KBM-7 (cell line): ENCODE measurements around the gene COX14.
A peak's percentile ranks its signal among the peaks of the same experiment; 100 is the strongest.

Experiments
- DNase-seq: peaks from one replicate; pipeline ENCODE4 v3.0.0-alpha.2; 2015
- in situ Hi-C: fragments of 300-500 bp; cut with MboI; formaldehyde crosslinking; loops from 2 replicates; pipeline ENCODE4 v1.14.3; 2020; ENCODE audit warnings: low sequenced_read_pairs, low pct_unique_long_range_greater_than_20kb, mixed read lengths

COX14 gene

GRCh38 chr12:50104417-50105366 lies 7.3 kb upstream of the COX14 start:
- no peak for DNase-seq
- in situ Hi-C loops: no loop called here

DNA sequence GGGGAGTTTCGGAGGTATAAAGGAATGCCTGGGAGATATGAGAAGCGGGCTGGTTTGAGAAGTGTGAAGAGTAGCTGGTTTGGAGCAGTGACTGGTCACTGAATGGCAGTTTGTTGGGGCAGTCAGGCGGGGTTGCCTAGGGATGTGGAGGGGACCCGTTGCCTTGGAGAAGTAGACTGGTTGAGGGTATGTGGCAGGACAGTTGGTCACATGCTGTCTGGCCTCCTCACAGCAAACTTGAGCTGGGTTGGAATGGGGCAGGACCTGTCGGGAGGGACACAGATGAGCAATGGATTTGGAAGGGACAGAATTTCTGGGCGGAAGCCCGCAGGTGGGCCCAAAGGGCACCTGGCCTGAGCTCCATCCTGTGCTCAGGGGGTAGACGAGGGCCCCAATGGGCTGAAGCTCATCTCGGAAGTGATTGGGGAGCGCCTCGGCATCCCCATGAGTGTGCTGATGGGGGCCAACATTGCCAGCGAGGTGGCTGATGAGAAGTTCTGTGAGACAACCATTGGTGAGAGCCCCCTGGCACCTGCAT lies 6.1 kb upstream of the COX14 start:
- in situ Hi-C loops: no loop called here
- DNase-seq: no peak

- in situ Hi-C loops: no loop called here
- DNase-seq: no peak
These were observed 5.1 kb upstream of the COX14 start for GRCh38 chr12:50106907-50107306.

- in situ Hi-C loops: no loop called here
- DNase-seq: no peak
These were observed 4.4 kb upstream of the COX14 start for GRCh38 chr12:50107416-50108268.

GRCh38 chr12:50109319-50109718 lies 2.7 kb upstream of the COX14 start:
- in situ Hi-C loops: no loop called here

DNA sequence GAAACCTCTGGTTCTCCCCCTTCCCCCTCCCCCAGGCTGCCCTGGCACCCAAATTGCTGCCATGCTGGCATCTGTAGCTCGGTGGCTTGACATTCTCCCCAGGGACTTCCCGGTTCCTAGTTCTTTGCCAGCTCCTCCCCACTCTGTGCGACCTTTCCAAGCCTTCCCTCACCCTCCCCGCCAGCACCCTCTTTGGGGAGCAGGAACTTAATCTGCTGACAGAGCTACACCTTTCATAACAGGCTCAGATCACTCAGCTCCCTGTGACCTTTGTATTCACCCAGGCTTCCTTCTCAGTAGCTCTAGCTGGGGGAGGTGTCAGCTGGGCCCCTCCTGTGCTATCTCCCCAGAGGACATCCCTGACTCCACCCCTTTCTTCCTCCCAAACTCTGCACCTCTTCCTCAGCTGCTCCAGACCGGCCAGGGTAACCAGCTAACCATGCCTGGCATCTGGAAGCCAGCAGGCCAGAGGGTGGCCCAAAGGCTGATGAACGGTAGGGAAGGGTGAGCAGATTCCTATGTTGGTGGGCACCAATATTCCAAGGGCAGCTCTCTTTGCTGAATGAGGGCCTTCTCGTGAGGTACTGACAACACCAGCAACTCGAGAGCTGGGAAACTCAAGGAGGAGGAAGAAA lies 1.8 kb upstream of the COX14 start:
- DNase-seq: no peak
- in situ Hi-C loops: no loop called here

More at GRCh38 chr12:50109319-50109718, 2.7 kb upstream of the COX14 start:
- no peak for DNase-seq

DNA sequence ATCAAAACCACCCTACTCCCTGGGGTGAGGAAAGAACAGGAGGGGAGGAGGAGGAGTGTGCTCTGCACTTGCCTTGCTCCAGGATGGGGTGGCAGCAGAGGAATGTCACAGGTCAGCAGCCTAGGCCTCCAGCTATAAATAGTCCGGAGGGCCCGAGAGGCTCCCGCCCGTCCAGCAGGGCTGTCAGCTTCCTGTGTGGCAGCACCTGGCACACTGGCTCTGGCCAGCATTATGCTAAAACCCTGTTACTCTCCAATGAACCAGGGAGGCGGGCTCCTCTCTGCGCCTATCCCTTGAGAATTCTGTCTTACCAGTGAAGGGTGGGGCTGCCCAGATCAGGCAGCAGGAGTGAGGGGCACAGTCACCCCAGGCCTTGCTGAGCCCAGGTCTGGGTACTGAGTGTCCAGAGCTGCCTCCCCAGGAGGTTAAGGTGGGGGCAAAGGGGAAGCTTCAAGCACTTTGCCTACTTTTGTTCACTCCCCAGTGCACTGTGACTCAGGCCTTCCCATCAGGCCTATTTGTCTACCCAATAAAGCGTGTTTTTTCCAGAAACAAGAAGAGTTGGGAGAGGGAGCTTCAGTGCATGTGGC lies 1.2 kb upstream of the COX14 start:
- DNase-seq: no peak
- in situ Hi-C loops: no loop called here

GRCh38 chr12:50111395-50111692 lies 692 bp upstream of the COX14 start:
- DNase-seq: no peak
- in situ Hi-C loops: no loop called here

DNA sequence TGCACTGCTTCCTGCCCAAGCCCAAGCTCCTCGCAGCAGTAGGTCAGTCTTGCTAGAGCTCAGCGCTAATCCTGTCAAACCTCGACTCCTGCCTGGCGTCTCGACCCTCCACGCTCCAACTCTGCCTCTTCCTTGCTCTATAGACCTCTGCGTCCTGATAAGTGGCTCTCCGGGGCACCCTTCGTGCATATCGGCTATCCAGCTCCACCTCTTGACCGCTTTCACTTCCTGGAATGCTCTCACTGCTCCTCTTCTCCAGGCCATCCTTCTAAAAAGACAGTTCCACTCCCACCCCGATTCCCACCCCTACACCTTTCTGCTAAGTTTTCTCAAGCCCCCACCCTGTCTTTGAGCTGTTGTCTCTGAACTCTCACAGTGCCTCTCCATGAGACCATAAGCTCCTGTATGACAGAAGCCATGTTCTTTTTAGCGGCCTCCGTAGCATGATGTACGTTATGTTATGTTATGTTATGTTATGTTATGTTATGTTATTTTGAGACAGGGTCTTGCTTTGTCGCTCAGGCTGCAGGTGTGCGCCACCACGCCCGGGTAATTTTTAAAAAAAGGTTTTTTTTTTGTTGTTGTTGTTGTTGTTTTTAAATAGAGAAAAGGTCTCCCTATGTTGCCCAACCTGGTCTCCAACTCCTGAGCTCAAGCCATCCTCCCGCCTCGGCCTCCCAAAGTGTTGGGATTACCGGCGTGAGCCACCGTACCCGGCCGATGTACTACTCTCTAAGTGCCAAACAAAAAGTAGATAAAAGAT lies 601 bp downstream of the COX14 start:
- in situ Hi-C loops: no loop called here
- DNase-seq: no peak

DNA sequence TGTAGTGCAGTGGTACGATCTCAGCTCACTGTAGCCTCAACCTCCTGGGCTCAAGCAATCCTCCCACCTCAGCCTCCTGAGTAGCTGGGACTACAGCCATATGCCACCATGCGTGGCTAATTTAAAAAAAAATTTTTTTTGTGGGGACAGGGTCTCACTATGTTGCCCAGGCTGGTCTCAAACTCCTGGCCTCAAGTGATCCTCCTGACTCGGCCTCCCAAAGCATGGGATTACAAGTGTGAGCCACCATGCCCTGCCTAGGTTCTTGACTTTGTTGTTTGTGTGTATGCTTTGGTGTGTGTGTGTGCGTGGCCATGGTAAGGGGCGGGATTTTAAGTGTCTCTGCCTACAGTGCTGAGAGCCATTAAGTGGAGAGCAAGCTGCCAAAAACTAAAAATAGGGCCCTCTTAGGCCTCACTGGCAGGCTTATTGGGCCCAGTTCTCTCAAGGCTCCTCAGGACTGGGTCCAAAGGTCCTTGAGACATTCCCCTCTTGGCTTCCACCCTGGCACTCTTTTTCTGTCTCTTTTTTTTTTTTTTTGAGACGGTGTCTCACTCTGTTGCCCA lies 5.1 kb downstream of the COX14 start:
- DNase-seq: no peak
- in situ Hi-C loops: no loop called here

GRCh38 chr12:50119387-50119786 lies 7.4 kb downstream of the COX14 start:
- in situ Hi-C loops: no loop called here
- DNase-seq: no peak

- in situ Hi-C loops: no loop called here
- DNase-seq: no peak
These were observed 8.5 kb downstream of the COX14 start for GRCh38 chr12:50120521-50120920.

DNA sequence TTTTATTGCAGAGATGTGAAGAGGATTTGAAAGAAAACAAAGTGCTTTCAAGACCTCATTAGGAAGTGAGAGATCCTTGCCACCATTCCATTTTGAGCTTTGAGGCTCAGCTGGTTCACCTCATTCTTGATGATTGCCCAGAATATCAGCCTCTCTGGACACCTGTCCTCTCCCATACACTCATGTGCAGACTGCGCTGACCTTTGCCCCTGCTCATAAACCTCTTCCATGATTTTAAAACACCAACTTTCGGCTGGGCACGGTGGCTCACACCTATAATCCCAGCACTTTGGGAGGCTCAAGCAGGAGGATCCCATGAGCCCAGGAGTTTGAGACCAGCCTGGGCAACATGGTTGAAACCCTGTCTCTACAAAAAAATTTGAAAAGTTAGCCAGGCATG lies 8.9 kb downstream of the COX14 start:
- in situ Hi-C loops: no loop called here

GRCh38 chr12:50121641-50122040 lies 9.6 kb downstream of the COX14 start:
- DNase-seq: no peak
- in situ Hi-C loops: no loop called here

More for the DNA sequence above, 8.9 kb downstream of the COX14 start:
- DNase-seq: no peak

DNA sequence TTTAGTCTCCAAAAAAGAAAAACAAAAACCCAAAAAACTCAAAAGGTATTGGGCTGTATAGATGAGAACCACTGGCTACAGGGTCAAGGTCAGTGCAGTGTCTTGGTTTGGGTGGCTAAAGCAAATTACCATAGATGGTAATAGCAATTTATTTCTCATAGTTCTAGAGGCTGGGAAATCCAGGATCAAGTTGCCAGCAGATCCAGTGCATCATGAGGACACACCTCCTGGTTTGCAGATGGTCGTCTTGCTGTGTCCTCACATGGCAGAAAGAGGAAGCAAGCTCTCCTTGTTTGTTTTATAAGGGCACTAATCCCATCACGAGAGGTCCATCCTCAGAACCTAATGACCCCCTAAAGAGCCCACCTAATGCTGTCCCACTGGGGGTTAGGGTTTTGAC lies 11.2 kb downstream of the COX14 start:
- in situ Hi-C loops: no loop called here
- DNase-seq: no peak

GRCh38 chr12:50127546-50127945 lies 15.5 kb downstream of the COX14 start:
- in situ Hi-C loops: no loop called here
- DNase-seq: no peak

GRCh38 chr12:50129290-50129689 lies 17.3 kb downstream of the COX14 start:
- in situ Hi-C loops: no loop called here
- no peak for DNase-seq

GRCh38 chr12:50132505-50133135 lies 20.6 kb downstream of the COX14 start:
- DNase-seq: peak; percentile 68
- in situ Hi-C loops: no loop called here
